Suppressor macrophage treated with lipopolysaccharide for 1 hour (primary cell): ENCODE measurements around the gene ECM2.
A peak's percentile ranks its signal among the peaks of the same experiment; 100 is the strongest.
"Not testable (repeated sequence)": the region's sequence is repeated elsewhere in the genome, so short reads cannot be mapped to it uniquely, and the experiment has no call there.

Source experiments
- DNase-seq, 3 donors: peaks; one replicate each; pipeline ENCODE4 v3.0.0-alpha.2; 2020 to 2022

The ECM2 gene

GRCh38 chr9:92535940-92536850, at the start of gene ECM2:
TSS of gene ECM2 (minus strand) at chr9:92535990. CDS start at chr9:92522866, 13,124 bp downstream.
- no peak for DNase-seq

GRCh38 chr9:92576175-92576574, 40.4 kb upstream of the ECM2 start:
- no peak for DNase-seq

GRCh38 chr9:92573612-92574011, 37.8 kb upstream of the ECM2 start:
- DNase-seq: not testable (repeated sequence)

GRCh38 chr9:92571871-92572270, 36.1 kb upstream of the ECM2 start:
- DNase-seq: not testable (repeated sequence)

GRCh38 chr9:92564982-92565381, 29.2 kb upstream of the ECM2 start:
- no peak for DNase-seq

- no peak for DNase-seq
Observed at GRCh38 chr9:92564504-92564903, 28.7 kb upstream of the ECM2 start.

GRCh38 chr9:92563116-92564100, 27.6 kb upstream of the ECM2 start:
- peak in 1 of 3 donors; percentile 3 for DNase-seq

GRCh38 chr9:92562461-92562967, 26.7 kb upstream of the ECM2 start:
- DNase-seq: no peak

- DNase-seq: no peak
Observed at GRCh38 chr9:92561374-92562330, 25.9 kb upstream of the ECM2 start.

- no peak for DNase-seq
Observed at GRCh38 chr9:92558612-92559374, 23.0 kb upstream of the ECM2 start.

- DNase-seq: no peak
Observed at GRCh38 chr9:92550765-92551164, 15.0 kb upstream of the ECM2 start.

- no peak for DNase-seq
Observed at GRCh38 chr9:92547356-92547755, 11.6 kb upstream of the ECM2 start.

GRCh38 chr9:92545002-92545510, 9.3 kb upstream of the ECM2 start:
- DNase-seq: no peak

GRCh38 chr9:92543972-92544371, 8.2 kb upstream of the ECM2 start:
- no peak for DNase-seq

GRCh38 chr9:92538541-92538940, 2.8 kb upstream of the ECM2 start:
- DNase-seq: no peak

- DNase-seq: peak in 2 of 3 donors; percentile 26
Observed at GRCh38 chr9:92534674-92535073, 1.1 kb downstream of the ECM2 start.

GRCh38 chr9:92534204-92534603, 1.6 kb downstream of the ECM2 start:
- no peak for DNase-seq

GRCh38 chr9:92530893-92531292, 4.9 kb downstream of the ECM2 start:
- DNase-seq: no peak

- DNase-seq: no peak
Observed at GRCh38 chr9:92529124-92529523, 6.7 kb downstream of the ECM2 start.

GRCh38 chr9:92528522-92528849, 7.3 kb downstream of the ECM2 start:
- DNase-seq: no peak
